ENCODE results near the gene PTGDR2.

DNA sequence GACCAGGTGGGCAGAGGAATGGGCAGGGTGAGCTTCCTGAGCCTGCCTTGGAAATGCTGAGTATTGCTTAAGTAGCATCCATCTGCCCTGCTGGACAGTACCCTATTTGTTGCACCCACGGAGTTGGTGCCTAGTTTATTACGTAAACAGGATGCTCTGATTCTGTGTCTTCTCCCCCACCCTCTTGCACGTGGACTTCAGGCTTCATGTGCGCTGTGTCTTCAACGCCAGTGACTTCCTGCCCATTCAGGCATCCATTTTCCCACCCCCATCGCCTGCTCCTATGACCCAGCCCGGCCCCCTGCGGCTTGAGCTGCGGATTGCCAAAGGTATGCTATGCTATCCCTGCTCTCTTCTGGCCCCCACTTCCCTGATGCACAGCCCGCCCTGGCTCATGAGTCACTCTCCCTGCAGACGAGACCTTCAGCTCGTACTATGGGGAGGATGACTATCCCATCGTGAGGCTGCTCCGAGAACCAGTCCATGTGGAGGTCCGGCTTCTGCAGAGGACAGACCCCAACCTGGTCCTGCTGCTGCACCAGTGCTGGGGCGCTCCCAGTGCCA lies 17.3 kb upstream of the PTGDR2 start:
- TF ChIP-seq, protein P1, sequence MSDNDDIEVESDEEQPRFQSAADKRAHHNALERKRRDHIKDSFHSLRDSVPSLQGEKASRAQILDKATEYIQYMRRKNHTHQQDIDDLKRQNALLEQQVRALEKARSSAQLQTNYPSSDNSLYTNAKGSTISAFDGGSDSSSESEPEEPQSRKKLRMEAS (CRISPR knock-in tag; IDR thresholded peaks at IDR 0.05) = no peak
- TF ChIP-seq FOXP1 (CRISPR knock-in tag; IDR thresholded peaks at IDR 0.05; ENCODE audit: borderline replicate concordance) (no peak), ETV6 (CRISPR knock-in tag; IDR thresholded peaks at IDR 0.05) (no peak), SP1 (CRISPR knock-in tag; conservative IDR thresholded peaks at IDR 0.05) (no peak), NR1H2 (CRISPR knock-in tag; IDR thresholded peaks at IDR 0.05) (no peak), ATF1 (CRISPR knock-in tag; IDR thresholded peaks at IDR 0.05) (no peak), TEAD4 (CRISPR knock-in tag; IDR thresholded peaks at IDR 0.05) (no peak), ZNF263 (CRISPR knock-in tag; IDR thresholded peaks at IDR 0.05; ENCODE audit: low read depth) (no peak), ELF4 (CRISPR knock-in tag; IDR thresholded peaks at IDR 0.05; ENCODE audit: low read depth) (no peak)
- TF ChIP-seq, protein P2, sequence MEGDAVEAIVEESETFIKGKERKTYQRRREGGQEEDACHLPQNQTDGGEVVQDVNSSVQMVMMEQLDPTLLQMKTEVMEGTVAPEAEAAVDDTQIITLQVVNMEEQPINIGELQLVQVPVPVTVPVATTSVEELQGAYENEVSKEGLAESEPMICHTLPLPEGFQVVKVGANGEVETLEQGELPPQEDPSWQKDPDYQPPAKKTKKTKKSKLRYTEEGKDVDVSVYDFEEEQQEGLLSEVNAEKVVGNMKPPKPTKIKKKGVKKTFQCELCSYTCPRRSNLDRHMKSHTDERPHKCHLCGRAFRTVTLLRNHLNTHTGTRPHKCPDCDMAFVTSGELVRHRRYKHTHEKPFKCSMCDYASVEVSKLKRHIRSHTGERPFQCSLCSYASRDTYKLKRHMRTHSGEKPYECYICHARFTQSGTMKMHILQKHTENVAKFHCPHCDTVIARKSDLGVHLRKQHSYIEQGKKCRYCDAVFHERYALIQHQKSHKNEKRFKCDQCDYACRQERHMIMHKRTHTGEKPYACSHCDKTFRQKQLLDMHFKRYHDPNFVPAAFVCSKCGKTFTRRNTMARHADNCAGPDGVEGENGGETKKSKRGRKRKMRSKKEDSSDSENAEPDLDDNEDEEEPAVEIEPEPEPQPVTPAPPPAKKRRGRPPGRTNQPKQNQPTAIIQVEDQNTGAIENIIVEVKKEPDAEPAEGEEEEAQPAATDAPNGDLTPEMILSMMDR (IDR thresholded peaks at IDR 0.05) = no peak
- TF ChIP-seq, protein P3, sequence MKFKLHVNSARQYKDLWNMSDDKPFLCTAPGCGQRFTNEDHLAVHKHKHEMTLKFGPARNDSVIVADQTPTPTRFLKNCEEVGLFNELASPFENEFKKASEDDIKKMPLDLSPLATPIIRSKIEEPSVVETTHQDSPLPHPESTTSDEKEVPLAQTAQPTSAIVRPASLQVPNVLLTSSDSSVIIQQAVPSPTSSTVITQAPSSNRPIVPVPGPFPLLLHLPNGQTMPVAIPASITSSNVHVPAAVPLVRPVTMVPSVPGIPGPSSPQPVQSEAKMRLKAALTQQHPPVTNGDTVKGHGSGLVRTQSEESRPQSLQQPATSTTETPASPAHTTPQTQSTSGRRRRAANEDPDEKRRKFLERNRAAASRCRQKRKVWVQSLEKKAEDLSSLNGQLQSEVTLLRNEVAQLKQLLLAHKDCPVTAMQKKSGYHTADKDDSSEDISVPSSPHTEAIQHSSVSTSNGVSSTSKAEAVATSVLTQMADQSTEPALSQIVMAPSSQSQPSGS (CRISPR knock-in tag; IDR thresholded peaks at IDR 0.05; ENCODE audit: borderline replicate concordance, low read depth) = no peak
- TF ChIP-seq, protein P4, sequence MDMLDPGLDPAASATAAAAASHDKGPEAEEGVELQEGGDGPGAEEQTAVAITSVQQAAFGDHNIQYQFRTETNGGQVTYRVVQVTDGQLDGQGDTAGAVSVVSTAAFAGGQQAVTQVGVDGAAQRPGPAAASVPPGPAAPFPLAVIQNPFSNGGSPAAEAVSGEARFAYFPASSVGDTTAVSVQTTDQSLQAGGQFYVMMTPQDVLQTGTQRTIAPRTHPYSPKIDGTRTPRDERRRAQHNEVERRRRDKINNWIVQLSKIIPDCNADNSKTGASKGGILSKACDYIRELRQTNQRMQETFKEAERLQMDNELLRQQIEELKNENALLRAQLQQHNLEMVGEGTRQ (CRISPR knock-in tag; IDR thresholded peaks at IDR 0.05) = no peak
- TF ChIP-seq, protein P5, sequence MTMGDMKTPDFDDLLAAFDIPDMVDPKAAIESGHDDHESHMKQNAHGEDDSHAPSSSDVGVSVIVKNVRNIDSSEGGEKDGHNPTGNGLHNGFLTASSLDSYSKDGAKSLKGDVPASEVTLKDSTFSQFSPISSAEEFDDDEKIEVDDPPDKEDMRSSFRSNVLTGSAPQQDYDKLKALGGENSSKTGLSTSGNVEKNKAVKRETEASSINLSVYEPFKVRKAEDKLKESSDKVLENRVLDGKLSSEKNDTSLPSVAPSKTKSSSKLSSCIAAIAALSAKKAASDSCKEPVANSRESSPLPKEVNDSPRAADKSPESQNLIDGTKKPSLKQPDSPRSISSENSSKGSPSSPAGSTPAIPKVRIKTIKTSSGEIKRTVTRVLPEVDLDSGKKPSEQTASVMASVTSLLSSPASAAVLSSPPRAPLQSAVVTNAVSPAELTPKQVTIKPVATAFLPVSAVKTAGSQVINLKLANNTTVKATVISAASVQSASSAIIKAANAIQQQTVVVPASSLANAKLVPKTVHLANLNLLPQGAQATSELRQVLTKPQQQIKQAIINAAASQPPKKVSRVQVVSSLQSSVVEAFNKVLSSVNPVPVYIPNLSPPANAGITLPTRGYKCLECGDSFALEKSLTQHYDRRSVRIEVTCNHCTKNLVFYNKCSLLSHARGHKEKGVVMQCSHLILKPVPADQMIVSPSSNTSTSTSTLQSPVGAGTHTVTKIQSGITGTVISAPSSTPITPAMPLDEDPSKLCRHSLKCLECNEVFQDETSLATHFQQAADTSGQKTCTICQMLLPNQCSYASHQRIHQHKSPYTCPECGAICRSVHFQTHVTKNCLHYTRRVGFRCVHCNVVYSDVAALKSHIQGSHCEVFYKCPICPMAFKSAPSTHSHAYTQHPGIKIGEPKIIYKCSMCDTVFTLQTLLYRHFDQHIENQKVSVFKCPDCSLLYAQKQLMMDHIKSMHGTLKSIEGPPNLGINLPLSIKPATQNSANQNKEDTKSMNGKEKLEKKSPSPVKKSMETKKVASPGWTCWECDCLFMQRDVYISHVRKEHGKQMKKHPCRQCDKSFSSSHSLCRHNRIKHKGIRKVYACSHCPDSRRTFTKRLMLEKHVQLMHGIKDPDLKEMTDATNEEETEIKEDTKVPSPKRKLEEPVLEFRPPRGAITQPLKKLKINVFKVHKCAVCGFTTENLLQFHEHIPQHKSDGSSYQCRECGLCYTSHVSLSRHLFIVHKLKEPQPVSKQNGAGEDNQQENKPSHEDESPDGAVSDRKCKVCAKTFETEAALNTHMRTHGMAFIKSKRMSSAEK (CRISPR knock-in tag; IDR thresholded peaks at IDR 0.05; ENCODE audit: borderline replicate concordance) = no peak
